ENCODE measurements around the gene PRKCQ. TPM values are rescaled to one million over a fixed set of nuclear protein-coding genes. Genes with fewer than 3 reads are reported as not detected.

The PRKCQ gene
- total and polyA plus RNA-seq, 2 of the 4 experiments (the other 2 are of a cell fraction) = under 0.01 to 0.03 TPM

DNA sequence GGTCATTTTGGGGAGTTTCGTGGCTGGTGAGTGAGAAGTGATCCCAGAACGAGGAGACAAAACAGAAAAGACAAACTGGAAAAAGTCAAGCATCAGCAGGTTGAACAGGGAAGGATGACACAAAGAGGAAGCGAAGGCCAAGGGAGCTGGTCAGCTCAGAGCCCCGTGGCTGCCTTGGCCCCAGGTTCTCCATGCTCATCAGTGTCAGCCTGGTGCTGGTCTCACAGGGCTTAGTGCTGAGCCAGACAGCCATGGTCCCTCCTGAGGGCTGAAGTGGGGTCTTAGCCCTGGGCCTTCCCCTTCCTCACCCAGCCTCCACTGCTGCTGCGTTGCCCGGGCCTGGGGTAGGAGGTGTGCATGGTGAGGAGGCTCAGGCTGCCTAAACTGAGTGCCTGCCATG, 193.7 kb downstream of the PRKCQ start:
- no peaks in the 10 kb centered on the region for H3K27me3 ChIP-seq (ENCODE audit: control insufficient read depth, insufficient read depth, low read length)
- intact Hi-C loops (cut with micrococcal nuclease) (no loop called here), dilution Hi-C loops (cut with HindIII; ENCODE audit: low sequenced_read_pairs, unreplicated experiment) (no loop called here), in situ Hi-C loops (cut with MboI; ENCODE audit: low sequenced_read_pairs) (no loop called here)
- H3K18ac ChIP-seq (ENCODE audit: low read depth, low read length) = no peak overlapping the region; the same call in 1 of the 2 replicates
- CTCF ChIA-PET = interaction anchor here (1.2 to 1.5 kb wide), 2 partner anchors 15 to 111 kb away, joined by 4 to 5 read pairs; no protein-coding TSS in a partner anchor
- peaks cover 21% of the 10 kb centered on the region for H3K4me1 ChIP-seq (ENCODE audit: control insufficient read depth, insufficient read depth, low read length)
- H4K91ac ChIP-seq (ENCODE audit: insufficient read depth, low read depth, low read length) = peak overlapping the region; percentile 22; the same call in 1 of the 2 replicates
- no peak overlapping the region for H3K27ac ChIP-seq (ENCODE audit: insufficient read depth, low read length)
- H2BK120ac ChIP-seq (ENCODE audit: low read depth, low read length) = 0 out of 2 replicates have a peak overlapping the region, but pooled peaks have one; percentile 3
- no peak overlapping the region for H2AK9ac ChIP-seq (replicated peaks; ENCODE audit: low read depth, low read length, poor library complexity)
- H3K4ac ChIP-seq (ENCODE audit: low read depth, low read length) = no peak overlapping the region
- no peak for TF ChIP-seq RFX5 (IDR thresholded peaks at IDR 0.05; ENCODE audit: low read depth, low read length)
- TF ChIP-seq, protein P1, sequence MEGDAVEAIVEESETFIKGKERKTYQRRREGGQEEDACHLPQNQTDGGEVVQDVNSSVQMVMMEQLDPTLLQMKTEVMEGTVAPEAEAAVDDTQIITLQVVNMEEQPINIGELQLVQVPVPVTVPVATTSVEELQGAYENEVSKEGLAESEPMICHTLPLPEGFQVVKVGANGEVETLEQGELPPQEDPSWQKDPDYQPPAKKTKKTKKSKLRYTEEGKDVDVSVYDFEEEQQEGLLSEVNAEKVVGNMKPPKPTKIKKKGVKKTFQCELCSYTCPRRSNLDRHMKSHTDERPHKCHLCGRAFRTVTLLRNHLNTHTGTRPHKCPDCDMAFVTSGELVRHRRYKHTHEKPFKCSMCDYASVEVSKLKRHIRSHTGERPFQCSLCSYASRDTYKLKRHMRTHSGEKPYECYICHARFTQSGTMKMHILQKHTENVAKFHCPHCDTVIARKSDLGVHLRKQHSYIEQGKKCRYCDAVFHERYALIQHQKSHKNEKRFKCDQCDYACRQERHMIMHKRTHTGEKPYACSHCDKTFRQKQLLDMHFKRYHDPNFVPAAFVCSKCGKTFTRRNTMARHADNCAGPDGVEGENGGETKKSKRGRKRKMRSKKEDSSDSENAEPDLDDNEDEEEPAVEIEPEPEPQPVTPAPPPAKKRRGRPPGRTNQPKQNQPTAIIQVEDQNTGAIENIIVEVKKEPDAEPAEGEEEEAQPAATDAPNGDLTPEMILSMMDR (conservative IDR thresholded peaks at IDR 0.05; ENCODE audit: low read depth, low read length) = no peak
- TF ChIP-seq SMC3 (IDR thresholded peaks at IDR 0.05; ENCODE audit: low read depth, low read length) = no peak
- TF ChIP-seq CEBPB (IDR thresholded peaks at IDR 0.05; ENCODE audit: low read depth, low read length) = no peak
- TF ChIP-seq FOS (IDR thresholded peaks at IDR 0.05; ENCODE audit: low read depth, low read length) = no peak
- no peak for TF ChIP-seq ELK1 (IDR thresholded peaks at IDR 0.05; ENCODE audit: borderline replicate concordance, low read depth, low read length)
- no peak for TF ChIP-seq CHD1 (IDR thresholded peaks at IDR 0.05; ENCODE audit: low read depth, low read length)
- no peak for TF ChIP-seq MXI1 (IDR thresholded peaks at IDR 0.05; ENCODE audit: borderline replicate concordance, low read depth, low read length)
- no peak for TF ChIP-seq BHLHE40 (IDR thresholded peaks at IDR 0.05; ENCODE audit: low read depth, low read length)
- peak overlapping the region; percentile 15 for H2AFZ ChIP-seq (replicated peaks; ENCODE audit: low read length, poor library complexity)
- peak overlapping the region; percentile 9; the same call in 1 of the 2 replicates for H2BK20ac ChIP-seq (ENCODE audit: low read depth, low read length)
- no peak overlapping the region for H4K8ac ChIP-seq (ENCODE audit: low read depth in 2 of 2, low read length in 2 of 2)
- H3K23ac ChIP-seq (ENCODE audit: low read depth, low read length) = no peak overlapping the region
- no peak overlapping the region for H3K56ac ChIP-seq (ENCODE audit: extremely low read depth, insufficient read depth, low read length)
- no peak overlapping the region for H3K14ac ChIP-seq (replicated peaks; ENCODE audit: low read depth, low read length)
- H2BK15ac ChIP-seq (ENCODE audit: low read depth, low read length) = no peak overlapping the region
- no peak for ATAC-seq (ENCODE audit: low read depth)
- no peaks in the 10 kb centered on the region for H3K36me3 ChIP-seq (ENCODE audit: control insufficient read depth, insufficient read depth, low read length)
- no peak overlapping the region for H3K4me2 ChIP-seq (ENCODE audit: low read depth, low read length)
- H4K5ac ChIP-seq (ENCODE audit: low read depth, low read length) = no peak overlapping the region
- BruUV-seq (replicated peaks) = no TSS peak
- DNase-seq = no peak
- H4K20me1 ChIP-seq (ENCODE audit: insufficient read depth, low read length) = no peaks in the 10 kb centered on the region
- H3K9me1 ChIP-seq (ENCODE audit: insufficient read depth, low read length) = peaks cover 31% of the 10 kb centered on the region
- WGBS, 2 experiments (ENCODE audit: extremely low coverage in 2 of 2, insufficient read length in 1 of 2) = 83% methylated on average over 2 of the region's 6 CpGs; no CpG with 5 or more reads in 1 of the 2 experiments
- peaks cover 13% of the 10 kb centered on the region for H3K9me3 ChIP-seq (ENCODE audit: control insufficient read depth, insufficient read depth, low read length)
- H2AK5ac ChIP-seq (ENCODE audit: low read depth, low read length) = peak overlapping the region; percentile 73; the same call in 1 of the 2 replicates
- H3K79me1 ChIP-seq (ENCODE audit: low read depth in 1 of 2, low read length in 2 of 2) = no peaks in the 10 kb centered on the region
- POLR2A ChIA-PET (ENCODE audit: unreplicated experiment) = no interaction called here
- H3K9ac ChIP-seq (ENCODE audit: low read depth, low read length) = no peak overlapping the region
- H3K4me3 ChIP-seq (ENCODE audit: insufficient read depth, low read depth, low read length) = no peak overlapping the region
- no peak overlapping the region for H2BK5ac ChIP-seq (ENCODE audit: low read depth, low read length, poor library complexity, severe bottlenecking)
